GM10847 (cell line): ENCODE data around the gene C6.

Experiments
- POLR2A ChIP-seq: IDR thresholded peaks from 2 replicates; pipeline ENCODE4 v1.6.1; 2011; ENCODE audit not compliant: insufficient read length; ENCODE audit errors: extremely low read depth

The C6 gene

DNA sequence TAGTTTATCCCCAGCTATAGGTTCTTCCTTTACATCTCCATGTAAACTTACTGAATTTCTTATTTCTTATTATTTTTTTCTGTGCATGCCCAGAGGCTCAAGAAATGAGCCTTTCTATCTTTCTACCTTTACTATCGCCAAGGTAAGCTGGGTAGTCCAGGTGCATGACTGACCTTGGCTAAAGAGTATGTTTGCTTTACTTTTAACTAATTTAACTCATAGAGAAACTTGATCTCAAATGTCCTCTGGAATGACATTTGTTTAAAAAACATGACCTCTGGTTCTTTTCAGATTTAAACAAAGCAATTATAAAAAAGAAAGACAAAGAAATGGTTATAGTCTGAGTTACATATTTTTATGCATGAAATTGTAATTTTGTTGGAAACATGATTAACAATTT is 397 bp downstream of the C6 start:
- TF ChIP-seq POLR2A: no peak

- TF ChIP-seq POLR2A: no peak
Observed at GRCh38 chr5:41211417-41211816, 1.9 kb downstream of the C6 start.

DNA sequence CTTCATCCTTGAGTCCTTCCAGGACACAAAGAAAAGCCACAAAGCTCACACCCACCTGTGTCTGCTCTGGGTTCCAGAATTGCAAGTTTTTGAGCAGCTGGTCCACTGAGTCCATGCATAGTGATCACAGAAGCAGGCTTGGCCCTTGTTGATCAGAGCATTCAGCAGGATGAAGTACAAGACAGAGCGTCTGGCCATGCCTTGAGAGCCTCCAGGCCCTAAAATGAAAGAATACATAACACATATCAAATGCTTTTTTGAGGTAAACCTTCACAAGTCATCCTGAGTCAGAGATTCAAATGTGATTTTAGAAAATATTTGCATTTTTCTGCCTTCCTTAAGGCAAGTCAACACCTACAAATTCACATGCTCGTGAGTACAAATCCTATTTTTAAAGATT is 10.3 kb downstream of the C6 start:
- no peak for TF ChIP-seq POLR2A

DNA sequence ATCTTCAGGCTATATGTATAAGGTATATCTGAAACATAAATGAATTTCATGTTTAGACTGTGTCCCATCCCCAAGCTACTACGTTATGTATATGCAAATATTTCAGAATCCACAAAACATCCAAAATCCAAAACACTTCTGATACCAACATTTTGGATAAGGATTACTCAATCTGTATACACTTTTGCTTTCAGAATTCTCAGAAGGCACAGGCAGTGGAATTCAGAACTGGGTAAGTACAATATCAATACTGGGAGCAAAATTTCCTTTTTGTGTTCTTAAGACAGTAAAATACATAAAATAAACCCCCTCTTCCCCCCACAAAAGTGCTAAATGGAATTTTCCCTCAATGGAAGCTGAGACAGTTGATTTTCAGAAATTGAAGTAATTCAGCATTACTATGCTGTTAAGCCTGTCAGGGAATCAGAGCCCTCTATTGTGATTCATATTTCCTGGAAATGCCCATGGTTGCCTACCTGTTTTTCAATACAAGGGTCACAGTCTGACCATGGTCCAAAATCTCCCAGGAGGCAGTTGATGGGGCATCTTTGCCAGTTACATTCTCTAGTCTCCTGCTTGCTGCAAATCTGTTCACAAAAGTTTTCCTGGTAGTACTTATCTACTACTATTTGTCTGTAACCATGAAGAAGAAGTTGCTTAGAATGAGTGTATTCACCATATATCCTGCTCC is 12.1 kb downstream of the C6 start:
- TF ChIP-seq POLR2A: no peak

- no peak for TF ChIP-seq POLR2A
Observed at GRCh38 chr5:41200506-41200905, 12.8 kb downstream of the C6 start.

DNA sequence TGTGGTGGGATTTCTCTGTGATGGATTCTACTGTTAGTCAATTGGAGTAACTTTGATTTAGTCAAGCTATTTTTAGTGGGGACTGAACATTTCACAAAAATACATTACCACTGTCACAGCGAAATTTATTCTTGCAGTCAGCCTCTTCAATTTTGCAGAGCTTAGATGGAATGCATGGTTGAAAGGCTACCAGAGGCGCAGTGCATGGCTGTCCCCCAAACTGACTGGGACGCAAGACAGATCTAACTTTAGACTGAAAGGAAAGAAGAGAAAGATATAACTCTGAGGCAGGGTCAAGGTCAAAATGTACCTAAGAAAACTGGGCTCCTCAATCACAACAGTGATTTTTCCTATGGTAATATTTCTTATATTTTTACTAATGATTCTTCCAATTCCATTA is 13.7 kb downstream of the C6 start:
- no peak for TF ChIP-seq POLR2A

- TF ChIP-seq POLR2A: no peak
Observed at GRCh38 chr5:41196197-41196596, 17.1 kb downstream of the C6 start.

DNA sequence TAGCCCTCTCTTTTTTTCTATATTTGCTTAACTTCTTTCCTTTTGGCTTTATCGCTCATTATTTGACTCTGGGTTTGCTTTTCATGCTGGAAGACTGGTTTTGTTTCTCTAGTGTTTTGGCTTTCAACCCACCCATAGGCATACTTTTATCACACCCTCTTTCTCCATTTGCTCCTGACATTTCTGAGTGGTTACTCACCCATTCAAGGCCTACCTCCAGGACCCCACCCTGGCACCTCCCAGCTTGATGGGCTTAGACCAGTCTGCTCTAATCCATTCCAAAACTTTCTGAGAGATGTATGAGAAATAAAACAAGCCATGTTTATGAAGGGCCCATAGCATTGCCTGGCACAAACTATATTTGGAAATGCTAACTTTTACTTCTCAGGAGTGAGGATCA is 18.1 kb downstream of the C6 start:
- TF ChIP-seq POLR2A: no peak

- TF ChIP-seq POLR2A: no peak
Observed at GRCh38 chr5:41194339-41194738, 19.0 kb downstream of the C6 start.

DNA sequence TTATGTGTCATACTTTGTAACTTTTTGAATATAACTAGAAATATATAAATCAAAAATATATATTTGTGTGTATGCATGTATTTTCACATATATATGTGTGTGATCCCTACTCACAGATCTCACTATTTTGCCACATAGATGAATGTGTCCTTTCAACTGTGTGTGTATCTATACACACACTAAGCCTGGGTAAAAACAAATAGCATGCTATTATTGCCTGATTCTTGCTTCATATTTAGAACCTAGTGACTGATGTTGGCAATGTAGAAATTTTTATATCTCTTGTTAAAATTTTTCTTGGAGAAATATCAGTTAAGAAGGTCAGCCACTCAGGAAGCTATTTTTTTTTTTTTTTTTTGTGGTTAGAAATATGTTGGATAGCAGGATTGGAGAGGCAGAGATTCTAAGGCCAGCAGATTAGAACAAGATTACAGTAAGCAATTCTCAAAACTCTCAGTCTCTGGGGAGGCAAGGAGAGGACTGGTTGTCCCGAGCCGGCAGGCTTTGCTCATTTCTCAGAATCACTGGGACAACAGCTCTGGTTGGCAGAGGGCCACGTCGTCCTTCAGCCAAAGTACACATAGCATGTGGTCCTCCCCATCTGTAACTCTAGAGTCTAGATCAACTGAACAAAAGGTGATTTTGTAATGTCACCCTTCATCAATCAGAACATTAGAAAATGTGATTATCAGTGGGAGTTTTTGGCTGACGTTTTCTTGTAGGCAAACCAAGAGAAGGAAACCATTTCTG is 19.7 kb downstream of the C6 start:
- no peak for TF ChIP-seq POLR2A

GRCh38 chr5:41191249-41191648 is 22.1 kb downstream of the C6 start:
- no peak for TF ChIP-seq POLR2A

DNA sequence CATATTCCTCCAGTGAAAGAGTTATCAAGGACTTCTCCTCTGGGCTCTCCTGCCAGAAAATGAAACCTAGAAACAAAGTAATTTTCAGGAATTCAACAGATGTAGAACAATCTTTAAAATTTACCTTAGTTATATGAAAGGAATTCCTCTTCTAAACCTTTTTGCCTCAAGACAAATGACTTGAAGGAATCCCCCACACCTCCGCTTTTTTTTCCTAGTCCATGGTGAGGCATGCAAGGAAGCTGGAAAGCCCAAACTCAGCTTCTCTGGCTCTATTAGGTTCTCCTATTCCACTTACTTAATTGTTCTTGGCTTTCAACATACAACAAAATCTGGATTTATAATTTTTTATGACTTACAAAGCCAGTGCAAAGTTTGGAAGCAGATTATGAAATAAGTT is 27.2 kb downstream of the C6 start:
- no peak for TF ChIP-seq POLR2A

GRCh38 chr5:41182666-41183065 is 30.7 kb downstream of the C6 start:
- no peak for TF ChIP-seq POLR2A

DNA sequence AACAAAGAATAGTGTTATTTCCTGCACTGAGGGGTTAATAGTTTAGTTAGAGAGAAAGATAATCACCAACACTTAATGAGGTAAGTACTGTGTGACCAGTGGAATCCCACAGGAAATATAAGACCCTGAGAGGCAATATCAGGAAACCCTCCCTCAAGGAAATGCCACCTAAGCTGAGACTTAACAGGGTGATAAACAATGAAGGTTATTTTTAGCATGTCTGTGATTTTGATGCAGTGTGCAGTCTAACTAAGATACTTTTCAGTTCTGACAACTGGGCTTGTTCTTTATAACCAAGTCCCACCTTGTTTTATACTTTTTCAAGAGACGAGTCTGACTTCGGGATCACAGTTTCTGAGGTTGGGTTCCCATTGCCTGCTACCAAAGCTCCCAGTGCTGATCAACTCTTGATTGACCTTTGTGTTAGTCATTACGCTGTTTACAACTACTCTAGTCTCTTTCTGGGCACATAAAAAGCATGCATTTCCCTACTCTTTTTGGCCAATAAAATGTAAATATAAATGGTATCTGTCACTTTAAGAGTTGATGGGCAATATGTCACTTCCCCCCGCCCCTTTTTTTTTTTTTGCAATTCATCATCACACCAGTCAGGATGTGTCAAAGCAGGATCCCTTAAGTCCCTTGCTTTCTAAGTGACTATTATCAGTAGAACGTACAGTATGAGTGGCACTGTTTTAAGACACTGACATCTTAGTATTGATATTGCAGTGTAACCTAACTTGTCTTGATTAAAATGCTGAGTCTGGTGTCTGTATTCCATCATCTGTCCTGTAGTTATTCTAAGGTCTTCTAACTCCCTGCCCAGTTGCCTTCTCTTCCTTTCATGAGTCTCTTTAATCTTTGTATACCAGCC is 31.4 kb downstream of the C6 start:
- TF ChIP-seq POLR2A: no peak

DNA sequence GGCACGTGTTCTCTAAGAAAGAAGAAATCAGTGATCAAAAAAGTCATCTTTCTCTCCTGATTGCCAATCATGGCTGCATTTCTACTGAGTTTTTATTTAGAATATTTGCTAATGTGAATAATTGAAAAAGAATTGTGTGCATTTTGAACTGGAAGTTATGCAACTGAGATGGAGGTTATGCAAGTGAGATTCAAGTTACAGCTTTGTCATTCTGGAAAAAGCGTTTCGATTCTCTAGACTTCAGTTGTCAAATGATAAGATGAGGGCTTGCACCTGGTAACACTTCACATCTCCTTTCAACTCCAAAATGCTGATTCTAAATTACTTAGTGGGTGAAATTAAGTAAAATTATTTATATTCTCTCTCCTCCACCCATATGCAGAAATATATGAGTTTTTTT is 36.4 kb downstream of the C6 start:
- TF ChIP-seq POLR2A: no peak

GRCh38 chr5:41172012-41172411 is 41.3 kb downstream of the C6 start:
- TF ChIP-seq POLR2A: no peak
